H9 (cell line): ENCODE measurements around the gene ZNF582. TPM values are rescaled to one million over a fixed set of nuclear protein-coding genes. Genes with fewer than 3 reads are reported as not detected.

Source experiments
- DNase-seq: peaks from one replicate; pipeline ENCODE4 v3.0.0-alpha.2; 2017
- H2AFZ ChIP-seq: one replicate; pipeline ENCODE4 v1.6.1; 2013; ENCODE audit warnings: mild to moderate bottlenecking, low read length, control low read depth, moderate library complexity
- H2AK5ac ChIP-seq: 2 replicates; pipeline ENCODE4 v1.6.1; 2013; ENCODE audit warnings: low read length, control low read depth, mixed read lengths; ENCODE audit not compliant: insufficient read length
- H2BK120ac ChIP-seq: one replicate; pipeline ENCODE4 v1.6.1; 2013; ENCODE audit warnings: low read depth, mild to moderate bottlenecking, low read length, control low read depth, inconsistent platforms; ENCODE audit not compliant: poor library complexity, severe bottlenecking
- H2BK12ac ChIP-seq: 2 replicates; pipeline ENCODE4 v1.6.1; 2013; ENCODE audit warnings: low read length, control low read depth, mixed read lengths, low read depth; ENCODE audit not compliant: insufficient read length
- H2BK15ac ChIP-seq: 2 replicates; pipeline ENCODE4 v1.6.1; 2013; ENCODE audit warnings: low read depth, low read length, control low read depth
- H2BK20ac ChIP-seq: one replicate; pipeline ENCODE4 v1.6.1; 2013; ENCODE audit warnings: low read depth, mild to moderate bottlenecking, low read length, control low read depth, inconsistent platforms; ENCODE audit not compliant: poor library complexity, severe bottlenecking
- H2BK5ac ChIP-seq: 2 replicates; pipeline ENCODE4 v1.6.1; 2013; ENCODE audit warnings: low read length, control low read depth, mixed read lengths; ENCODE audit not compliant: insufficient read length
- H3K14ac ChIP-seq: 2 replicates; pipeline ENCODE4 v1.6.1; 2013; ENCODE audit warnings: low read length, control low read depth; ENCODE audit not compliant: insufficient read depth
- H3K18ac ChIP-seq: 2 replicates; pipeline ENCODE4 v1.6.1; 2013; ENCODE audit warnings: low read depth, mild to moderate bottlenecking, mixed read lengths, low read length, control low read depth; ENCODE audit not compliant: insufficient read length
- H3K23ac ChIP-seq: 2 replicates; pipeline ENCODE4 v1.6.1; 2013; ENCODE audit warnings: low read length, control low read depth, mixed read lengths, low read depth; ENCODE audit not compliant: insufficient read length
- H3K23me2 ChIP-seq: 2 replicates; pipeline ENCODE4 v1.6.1; 2013; ENCODE audit warnings: low read depth, mild to moderate bottlenecking, mixed read lengths, low read length, control low read depth; ENCODE audit not compliant: insufficient read length, poor library complexity, severe bottlenecking
- H3K27ac ChIP-seq: 2 replicates; pipeline ENCODE4 v1.5.1; 2013; ENCODE audit warnings: low read length, control low read depth, mixed read lengths, low read depth; ENCODE audit not compliant: insufficient read length
- H3K27me3 ChIP-seq: 2 replicates; pipeline ENCODE4 v1.6.1; 2013; ENCODE audit warnings: low read length, control low read depth, inconsistent platforms; ENCODE audit not compliant: insufficient read depth
- H3K4ac ChIP-seq: 2 replicates; pipeline ENCODE4 v1.6.1; 2013; ENCODE audit warnings: low read depth, mild to moderate bottlenecking, control low read depth, inconsistent platforms, low read length, moderate library complexity
- H3K4me1 ChIP-seq: 2 replicates; pipeline ENCODE4 v1.6.1; 2013; ENCODE audit warnings: low read length, control low read depth, inconsistent platforms; ENCODE audit not compliant: insufficient read depth
- H3K4me2 ChIP-seq: 2 replicates; pipeline ENCODE4 v1.6.1; 2013; ENCODE audit warnings: low read length, control low read depth, mixed read lengths; ENCODE audit not compliant: insufficient read length, insufficient read depth
- H3K56ac ChIP-seq: 2 replicates; pipeline ENCODE4 v1.6.1; 2013; ENCODE audit warnings: low read depth, mild to moderate bottlenecking, mixed read lengths, low read length, control low read depth; ENCODE audit not compliant: insufficient read length
- H3K79me1 ChIP-seq: 2 replicates; pipeline ENCODE4 v1.6.1; 2013; ENCODE audit warnings: low read depth, mild to moderate bottlenecking, moderate library complexity, low read length, control low read depth, inconsistent platforms; ENCODE audit not compliant: insufficient read depth, poor library complexity, severe bottlenecking
- H3K79me2 ChIP-seq: 2 replicates; pipeline ENCODE4 v1.6.1; 2013; ENCODE audit warnings: low read length, control low read depth, inconsistent platforms; ENCODE audit not compliant: insufficient read depth
- H3K9ac ChIP-seq: 2 replicates; pipeline ENCODE4 v1.6.1; 2013; ENCODE audit warnings: low read length, control low read depth, mixed read lengths; ENCODE audit not compliant: insufficient read length; ENCODE audit errors: extremely low read depth
- H3K9me3 ChIP-seq: one replicate; pipeline ENCODE4 v1.6.1; 2013; ENCODE audit warnings: low read depth, low read length, inconsistent platforms; ENCODE audit not compliant: control insufficient read depth
- H3T11ph ChIP-seq: one replicate; pipeline ENCODE4 v1.6.1; 2013; ENCODE audit warnings: mild to moderate bottlenecking, low read length, control low read depth, inconsistent platforms
- H4K20me1 ChIP-seq: one replicate; pipeline ENCODE4 v1.6.1; 2013; ENCODE audit not compliant: control insufficient read depth, insufficient read length, insufficient read depth
- H4K5ac ChIP-seq: 2 replicates; pipeline ENCODE4 v1.6.1; 2013; ENCODE audit warnings: low read depth, mild to moderate bottlenecking, mixed read lengths, low read length, control low read depth; ENCODE audit not compliant: insufficient read length
- H4K8ac ChIP-seq: replicated peaks from 2 replicates; pipeline ENCODE4 v1.6.1; 2013; ENCODE audit warnings: low read length, control low read depth, mixed read lengths, low read depth; ENCODE audit not compliant: insufficient read length
- H4K91ac ChIP-seq: 2 replicates; pipeline ENCODE4 v1.6.1; 2013; ENCODE audit warnings: low read depth, mild to moderate bottlenecking, moderate library complexity, mixed read lengths, low read length, control low read depth; ENCODE audit not compliant: insufficient read length
- H3K27ac Mint-ChIP-seq, 3 experiments: 2 replicates in 2 of 3; 3 replicates in 1 of 3; pipeline ENCODE4 v1.8.0; 2020 to 2021; ENCODE audit warnings: mixed read lengths in 3 of 3, mild to moderate bottlenecking in 1 of 3, moderate library complexity in 1 of 3
- H3K27me3 Mint-ChIP-seq: 2 replicates; pipeline ENCODE4 v1.8.0; 2021; ENCODE audit warnings: low read depth, mild to moderate bottlenecking, moderate library complexity, mixed read lengths
- H3K36me3 Mint-ChIP-seq, 3 experiments: 2 replicates in 2 of 3; 3 replicates in 1 of 3; pipeline ENCODE4 v1.8.0; 2020 to 2021; ENCODE audit warnings: low read depth in 3 of 3, mixed read lengths in 3 of 3; ENCODE audit not compliant: insufficient read depth in 1 of 3
- H3K4me1 Mint-ChIP-seq, 2 experiments: 2 replicates each; pipeline ENCODE4 v1.8.0; 2020; ENCODE audit warnings: mixed read lengths in 2 of 2
- H3K4me3 Mint-ChIP-seq, 2 experiments: 2 replicates in 1 of 2; 3 replicates in 1 of 2; pipeline ENCODE4 v1.8.0; 2020 to 2021; ENCODE audit warnings: mild to moderate bottlenecking in 2 of 2, mixed read lengths in 2 of 2, moderate library complexity in 1 of 2
- H3K9me3 Mint-ChIP-seq, 2 experiments: 2 replicates in 1 of 2; 3 replicates in 1 of 2; pipeline ENCODE4 v1.8.0; 2020; ENCODE audit warnings: mild to moderate bottlenecking in 2 of 2, mixed read lengths in 2 of 2, moderate library complexity in 1 of 2
- WGBS: extraction: QIAGEN DNeasy Blood & Tissue Kit; methylation state at CpG from one replicate; pipeline ENCODE4 v1.1.7; 2013; ENCODE audit warnings: missing lambda C conversion rate, low lambda C conversion rate, mixed read lengths; ENCODE audit not compliant: insufficient read length; ENCODE audit errors: extremely low coverage; 5-methylcytosine and 5-hydroxymethylcytosine counted together
- total RNA-seq: library from RNA; stranded (reverse); gene quantifications from 2 replicates; pipeline ENCODE4 v1.2.1, GENCODE V29; 2021
- TF ChIP-seq, protein P1 (sequence below): fragments of 200-600 bp; sonication (generic); conservative IDR thresholded peaks from 3 replicates; pipeline ENCODE4 v1.8.0; 2021; ENCODE audit warnings: antibody characterized with exemption, mild to moderate bottlenecking

ZNF582 gene
- total RNA-seq, 1 experiment from 2014 or later = 4.4 TPM

- no peak overlapping the region for H2BK12ac ChIP-seq
- no peak overlapping the region for H3K4me2 ChIP-seq
- no peak overlapping the region for H3T11ph ChIP-seq
- Mint-ChIP-seq H3K4me1 (no peaks in the 10 kb centered on the region), H3K4me3 (no peak overlapping the region; a peak in 1 of 5 replicates), H3K27me3 (0 out of 2 replicates have a peak, but pooled peaks cover 3% of the 10 kb centered on the region), H3K27ac (no peak overlapping the region), H3K36me3 (peaks cover 4 to 16% (median 9%) of the 10 kb centered on the region in 3 experiments; a peak in 6 of 7 replicates), H3K9me3 (peaks cover 78 to 79% of the 10 kb centered on the region in 2 experiments)
- no CpG with 5 or more reads among the region's 8 CpGs for WGBS
- no peak overlapping the region for H2BK15ac ChIP-seq
- H3K9me3 ChIP-seq = peaks cover 70% of the 10 kb centered on the region
- H3K23me2 ChIP-seq = no peaks in the 10 kb centered on the region
- H3K79me2 ChIP-seq = no peaks in the 10 kb centered on the region
- no peak overlapping the region for H3K27ac ChIP-seq
- DNase-seq = no peak
- no peak overlapping the region for H3K9ac ChIP-seq
- H2BK20ac ChIP-seq = no peak overlapping the region
- no peak overlapping the region for H4K91ac ChIP-seq
- H2BK5ac ChIP-seq = no peak overlapping the region
- H4K20me1 ChIP-seq = no peaks in the 10 kb centered on the region
- H3K4ac ChIP-seq = no peak overlapping the region
- H3K18ac ChIP-seq = no peak overlapping the region
- no peak overlapping the region for H3K56ac ChIP-seq
- H2AFZ ChIP-seq = no peak overlapping the region
- H2BK120ac ChIP-seq = no peak overlapping the region
- no peaks in the 10 kb centered on the region for H3K27me3 ChIP-seq
- no peak overlapping the region for H4K8ac ChIP-seq
- H2AK5ac ChIP-seq = no peak overlapping the region
- H3K14ac ChIP-seq = no peak overlapping the region
- no peaks in the 10 kb centered on the region for H3K4me1 ChIP-seq
- H4K5ac ChIP-seq = no peak overlapping the region
- H3K79me1 ChIP-seq = no peaks in the 10 kb centered on the region
- TF ChIP-seq, protein P1, sequence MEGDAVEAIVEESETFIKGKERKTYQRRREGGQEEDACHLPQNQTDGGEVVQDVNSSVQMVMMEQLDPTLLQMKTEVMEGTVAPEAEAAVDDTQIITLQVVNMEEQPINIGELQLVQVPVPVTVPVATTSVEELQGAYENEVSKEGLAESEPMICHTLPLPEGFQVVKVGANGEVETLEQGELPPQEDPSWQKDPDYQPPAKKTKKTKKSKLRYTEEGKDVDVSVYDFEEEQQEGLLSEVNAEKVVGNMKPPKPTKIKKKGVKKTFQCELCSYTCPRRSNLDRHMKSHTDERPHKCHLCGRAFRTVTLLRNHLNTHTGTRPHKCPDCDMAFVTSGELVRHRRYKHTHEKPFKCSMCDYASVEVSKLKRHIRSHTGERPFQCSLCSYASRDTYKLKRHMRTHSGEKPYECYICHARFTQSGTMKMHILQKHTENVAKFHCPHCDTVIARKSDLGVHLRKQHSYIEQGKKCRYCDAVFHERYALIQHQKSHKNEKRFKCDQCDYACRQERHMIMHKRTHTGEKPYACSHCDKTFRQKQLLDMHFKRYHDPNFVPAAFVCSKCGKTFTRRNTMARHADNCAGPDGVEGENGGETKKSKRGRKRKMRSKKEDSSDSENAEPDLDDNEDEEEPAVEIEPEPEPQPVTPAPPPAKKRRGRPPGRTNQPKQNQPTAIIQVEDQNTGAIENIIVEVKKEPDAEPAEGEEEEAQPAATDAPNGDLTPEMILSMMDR = no peak
- no peak overlapping the region for H3K23ac ChIP-seq
Observed at GRCh38 chr19:56441206-56441792, 48.0 kb upstream of the ZNF582 start.
